Endothelial cell of umbilical vein (primary cell): Measurements from ENCODE around the gene SNX10. TPM values are rescaled to one million over a fixed set of nuclear protein-coding genes. Genes with fewer than 3 reads are reported as not detected.

ENCODE experiments used
- BruUV-seq: library from RNA; stranded (reverse); fragments of 400-500 nt; replicated peaks from 2 replicates; lab custom pipeline; 2021; lab: Mats Ljungman, UMichigan
- CTCF ChIA-PET: fragments of 300-600, 350-600 bp; sonication (Branson Sonifier 250); formaldehyde crosslinking; loops from one replicate; lab custom pipeline; 2021; ENCODE audit warnings: antibody characterized with exemption, inconsistent platforms; lab: Charles Lee
- POLR2A ChIA-PET: fragments of 300-600, 350-600 bp; sonication (Branson Sonifier 250); formaldehyde crosslinking; loops from one replicate; lab custom pipeline; 2021; ENCODE audit warnings: antibody characterized with exemption, inconsistent platforms; lab: Charles Lee
- DNase-seq: peaks from one replicate; pipeline ENCODE4 v3.0.0-alpha.2; 2011; ENCODE audit warnings: low read depth, low spot score
- FAIRE-seq: peaks from 2 replicates; lab custom pipeline; 2011; peaks lifted over from hg19 to GRCh38; lab: Jason Lieb, UNC
- H2AFZ ChIP-seq: 2 replicates; pipeline ENCODE4 v1.6.0; 2012; ENCODE audit warnings: low read depth, low read length, control low read depth, inconsistent platforms
- H3K27ac ChIP-seq: 2 replicates; pipeline ENCODE4 v1.5.1; 2011; ENCODE audit warnings: low read depth, mild to moderate bottlenecking, control low read depth, low read length, moderate library complexity; ENCODE audit not compliant: insufficient read depth
- H3K27me3 ChIP-seq, 2 experiments: 2 replicates each; pipeline versions ENCODE4 v1.6.0 to v1.6.1; 2011; ENCODE audit warnings: low read length in 2 of 2, mixed read lengths in 1 of 2; ENCODE audit not compliant: control insufficient read depth in 2 of 2, insufficient read depth in 2 of 2
- H3K36me3 ChIP-seq, 2 experiments: 2 replicates in 1 of 2; 3 replicates in 1 of 2; pipeline ENCODE4 v1.5.1; 2011; ENCODE audit warnings: low read length in 2 of 2, mild to moderate bottlenecking in 1 of 2, moderate library complexity in 1 of 2; ENCODE audit not compliant: control insufficient read depth in 2 of 2, insufficient read depth in 2 of 2; ENCODE audit errors: extremely low read depth in 1 of 2
- H3K4me1 ChIP-seq: 3 replicates; pipeline ENCODE4 v1.5.1; 2011; ENCODE audit warnings: mild to moderate bottlenecking, low read length; ENCODE audit not compliant: control insufficient read depth, insufficient read depth; ENCODE audit errors: extremely low read depth
- H3K4me2 ChIP-seq: 2 replicates; pipeline ENCODE4 v1.6.1; 2011; ENCODE audit warnings: low read length, control low read depth, mixed read lengths; ENCODE audit not compliant: insufficient read depth
- H3K4me3 ChIP-seq, 3 experiments: fragments of 200-600 bp in 1 of 3; sonication (generic), shearing (Covaris generic) in 1 of 3; replicated peaks in 1 of 3; 2 replicates each; pipeline ENCODE4 v1.5.1; 2011 to 2016; ENCODE audit warnings: control low read depth in 3 of 3, low read length in 3 of 3, mild to moderate bottlenecking in 2 of 3, inconsistent platforms in 1 of 3, low read depth in 1 of 3, moderate library complexity in 1 of 3; ENCODE audit not compliant: insufficient read depth in 1 of 3
- H3K79me2 ChIP-seq: 2 replicates; pipeline ENCODE4 v1.6.0; 2012; ENCODE audit warnings: low read length, inconsistent platforms; ENCODE audit not compliant: control insufficient read depth, insufficient read depth
- H3K9ac ChIP-seq: replicated peaks from 2 replicates; pipeline ENCODE3; 2011; ENCODE audit warnings: low read length, control low read depth; ENCODE audit not compliant: insufficient read depth; ENCODE audit errors: extremely low read depth
- H3K9me1 ChIP-seq: replicated peaks from 3 replicates; pipeline ENCODE4 v1.6.0; 2011; ENCODE audit warnings: mild to moderate bottlenecking, low read length; ENCODE audit not compliant: control insufficient read depth, insufficient read depth; ENCODE audit errors: extremely low read depth
- H3K9me3 ChIP-seq: replicated peaks from 2 replicates; pipeline ENCODE4 v1.5.1; 2012; ENCODE audit warnings: low read length, inconsistent platforms; ENCODE audit not compliant: control insufficient read depth, insufficient read depth
- H4K20me1 ChIP-seq: replicated peaks from 2 replicates; pipeline ENCODE3; 2011; ENCODE audit warnings: mild to moderate bottlenecking, low read length; ENCODE audit not compliant: control insufficient read depth, insufficient read depth; ENCODE audit errors: extremely low read depth
- CTCF ChIP-seq, 2 donors: IDR thresholded peaks; 1 replicate in 1 of 2; 2 replicates in 1 of 2; pipeline ENCODE4 v1.5.1; 2011; ENCODE audit warnings: low read length in 2 of 2, mild to moderate bottlenecking in 2 of 2, moderate library complexity in 2 of 2, control low read depth in 1 of 2, inconsistent platforms in 1 of 2, low read depth in 1 of 2; ENCODE audit not compliant: insufficient read depth in 1 of 2; ENCODE audit errors: extremely low read depth in 1 of 2
- EZH2 ChIP-seq: IDR thresholded peaks from 2 replicates; pipeline ENCODE4 v1.6.1; 2012; ENCODE audit warnings: borderline replicate concordance, low read depth, mild to moderate bottlenecking, moderate library complexity, low read length, inconsistent platforms; ENCODE audit not compliant: severe bottlenecking
- FOS ChIP-seq: IDR thresholded peaks from 2 replicates; pipeline ENCODE4 v1.6.1; 2011; ENCODE audit warnings: mild to moderate bottlenecking, low read length, moderate library complexity, borderline replicate concordance; ENCODE audit not compliant: insufficient read depth
- GATA2 ChIP-seq: IDR thresholded peaks from 2 replicates; pipeline ENCODE4 v1.7.0; 2011; ENCODE audit warnings: low read depth, mild to moderate bottlenecking, moderate library complexity, mixed read lengths, low read length; ENCODE audit not compliant: insufficient read length, insufficient read depth
- JUN ChIP-seq: IDR thresholded peaks from 2 replicates; pipeline ENCODE4 v1.6.1; 2011; ENCODE audit warnings: borderline replicate concordance, low read depth; ENCODE audit not compliant: insufficient read length, insufficient read depth
- MAX ChIP-seq: IDR thresholded peaks from 2 replicates; pipeline ENCODE4 v1.6.1; 2011; ENCODE audit not compliant: insufficient read depth, insufficient read length
- MYC ChIP-seq: IDR thresholded peaks from one replicate; pipeline ENCODE4 v1.6.1; 2011; ENCODE audit warnings: mild to moderate bottlenecking, low read depth, low read length
- POLR2A ChIP-seq: IDR thresholded peaks from 2 replicates; pipeline ENCODE4 v1.6.1; 2012; ENCODE audit warnings: low read depth, mild to moderate bottlenecking, control low read depth, low read length
- POLR2AphosphoS5 ChIP-seq: IDR thresholded peaks from 2 replicates; pipeline ENCODE4 v1.6.1; 2012; ENCODE audit warnings: low read depth, mild to moderate bottlenecking, control low read depth, low read length, moderate library complexity; ENCODE audit not compliant: insufficient read depth
- dilution Hi-C: fragments of 300-500 bp; cut with MboI; formaldehyde crosslinking; loops from one replicate; pipeline ENCODE4 v1.15.0; 2019; ENCODE audit warnings: low sequenced_read_pairs; ENCODE audit not compliant: extremely low pct_ligation_motif_present
- intact Hi-C: fragments of 100-400 bp; cut with micrococcal nuclease; formaldehyde crosslinking; loops from one replicate; pipeline ENCODE4 v1.10.0; 2022
- polyA plus RNA-seq, 4 experiments: library from polyadenylated mRNA; depleted of rRNA in 3 of 4; stranded (reverse) in 3 of 4; unstranded in 1 of 4; fragments of >200 nt; gene quantifications; 2 replicates each; pipeline versions ENCODE4 v1.2.1 to v1.2.3, GENCODE V29; 2011 to 2012; ENCODE audit warnings: missing spikeins in 1 of 4
- total RNA-seq: library from RNA; stranded (reverse); gene quantifications from 2 replicates; pipeline ENCODE4 v1.2.3, GENCODE V29; 2021

SNX10 gene
- total and polyA plus RNA-seq, 2 donors (not counting 3 experiments of a cell fraction or from before 2014, with no cell fraction given), result 0.25 to 0.80 TPM

GRCh38 chr7:26372249-26372648, 80.6 kb downstream of the SNX10 start:
- H3K27ac ChIP-seq, result peak overlapping the region; percentile 19
- H2AFZ ChIP-seq, result peak overlapping the region; percentile 54
- H3K4me1 ChIP-seq, result peaks cover 44% of the 10 kb centered on the region
- TF ChIP-seq CTCF (IDR thresholded peaks at IDR 0.05; ENCODE audit: extremely low read depth in 1 of 2, insufficient read depth in 1 of 2, low read depth in 1 of 2, low read length in 2 of 2), result no peak
- no peak for TF ChIP-seq JUN
- no peak for TF ChIP-seq MAX
- no peak for TF ChIP-seq POLR2AphosphoS5
- no peak for TF ChIP-seq POLR2A
- no peak for TF ChIP-seq FOS
- TF ChIP-seq EZH2, result no peak
- TF ChIP-seq GATA2, result no peak
- TF ChIP-seq MYC, result no peak
- H3K9me3 ChIP-seq, result no peaks in the 10 kb centered on the region
- ChIA-PET POLR2A (interaction anchor here (1.3 kb wide), 1 partner anchor 296 kb away, joined by 3 read pairs; no protein-coding TSS in a partner anchor), CTCF (interaction anchor here (0.6 to 5.5 kb wide), 17 partner anchors 32 to 807 kb away, joined by 3 to 66 read pairs (median 5); partner anchors contain the start of genes HOXA5, HOXA6 and HOXA7)
- H3K4me2 ChIP-seq, result peak overlapping the region; percentile 76
- H3K9me1 ChIP-seq, result no peaks in the 10 kb centered on the region
- intact Hi-C loops (loop anchor here (2.0 to 5.0 kb wide), 2 partner anchors 171 to 730 kb away; partner anchors contain the start of genes CBX3, HNRNPA2B1 and HOXA2), dilution Hi-C loops (loop anchor here (10.0 kb wide), 2 partner anchors 483 to 793 kb away; partner anchors contain the start of gene HOXA9)
- H4K20me1 ChIP-seq, result no peaks in the 10 kb centered on the region
- peak overlapping the region; percentile 13 for H3K9ac ChIP-seq
- no peak overlapping the region for H3K4me3 ChIP-seq
- no peaks in the 10 kb centered on the region for H3K79me2 ChIP-seq
- H3K36me3 ChIP-seq, result no peaks in the 10 kb centered on the region
- DNase-seq (no peak), FAIRE-seq (no peak)
- no TSS peak for BruUV-seq
- H3K27me3 ChIP-seq, result no peaks in the 10 kb centered on the region
